NCI-H82 (cell line): ENCODE data around the gene D2HGDH.
"Not testable (repeated sequence)": the region's sequence is repeated elsewhere in the genome, so short reads cannot be mapped to it uniquely, and the experiment has no call there.

Source experiments
- DNase-seq: peaks from one replicate; lab custom pipeline; 2025; lab: John Stamatoyannopoulos, UW

Gene D2HGDH

DNA sequence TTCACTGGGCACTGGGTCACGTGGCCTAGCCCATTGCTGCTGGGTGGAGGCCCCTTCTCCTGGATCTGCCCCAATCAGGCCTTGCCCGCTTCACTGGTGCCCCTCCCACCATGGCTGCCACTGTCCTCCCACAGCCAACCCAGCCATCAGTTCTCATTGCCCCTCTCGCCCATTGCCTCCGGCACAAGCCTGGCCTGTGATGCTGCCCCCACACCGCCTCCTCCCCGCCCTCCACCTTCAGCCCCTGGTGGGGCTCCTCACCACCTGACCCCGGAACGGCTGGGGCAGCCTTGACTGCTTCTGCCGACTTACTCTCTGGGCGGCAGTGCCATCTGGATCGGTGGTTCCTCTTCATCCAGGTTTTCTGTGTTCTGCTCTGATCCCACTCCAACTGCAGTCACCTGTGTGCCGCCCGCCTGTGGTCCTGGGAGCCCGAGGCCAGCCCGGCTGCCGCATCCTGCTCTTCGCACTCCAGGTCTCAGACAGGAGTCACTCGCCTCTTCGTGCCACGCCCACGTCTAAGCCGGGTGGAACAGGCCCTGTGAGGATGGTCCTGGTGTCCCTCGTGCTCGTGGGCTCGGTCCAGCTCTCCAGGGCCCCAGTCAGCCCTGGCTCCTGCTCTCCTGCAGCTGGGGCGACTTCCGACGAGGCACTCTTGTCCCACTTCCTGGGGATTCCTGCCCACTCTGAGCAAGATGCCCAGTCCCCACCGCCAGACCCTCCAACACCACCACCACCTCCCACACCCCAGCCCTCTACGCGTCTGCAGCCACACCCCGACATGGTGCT lies 14.2 kb downstream of the D2HGDH start:
- DNase-seq = no peak

DNA sequence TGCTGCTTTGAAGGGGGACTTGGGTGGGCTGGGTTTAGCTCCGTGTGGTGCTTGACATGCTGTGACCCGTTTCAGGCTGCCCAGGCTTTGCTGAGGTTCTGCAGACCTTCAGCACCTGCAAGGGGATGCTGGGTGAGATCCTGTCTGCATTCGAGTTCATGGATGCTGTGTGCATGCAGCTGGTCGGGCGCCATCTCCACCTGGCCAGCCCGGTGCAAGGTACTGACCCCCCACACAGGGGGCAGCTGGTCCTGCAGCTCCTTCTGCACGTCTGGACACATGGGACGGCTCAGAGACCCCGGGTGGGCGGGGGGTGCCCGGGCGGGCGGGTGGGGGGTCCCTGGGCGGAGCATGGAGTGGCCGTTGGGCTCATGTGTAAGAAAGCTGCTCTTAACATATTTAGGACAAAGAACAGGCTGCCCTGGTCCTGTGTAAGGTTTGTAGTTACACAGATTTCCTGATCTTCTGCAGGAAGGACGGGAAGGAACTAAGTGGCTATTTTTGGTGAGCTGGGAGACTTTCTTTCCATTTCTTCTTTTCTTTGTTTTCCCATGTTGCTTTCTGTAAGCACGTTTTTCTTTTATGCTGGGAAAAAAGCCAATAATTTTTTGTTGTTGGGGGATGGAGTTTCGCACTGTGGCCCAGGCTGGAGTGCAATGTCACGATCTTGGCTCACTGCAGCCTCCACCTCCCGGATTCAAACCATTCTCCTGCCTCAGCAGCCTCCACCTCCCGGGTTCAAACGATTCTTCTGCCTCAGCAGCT lies 15.8 kb downstream of the D2HGDH start:
- DNase-seq = no peak

DNA sequence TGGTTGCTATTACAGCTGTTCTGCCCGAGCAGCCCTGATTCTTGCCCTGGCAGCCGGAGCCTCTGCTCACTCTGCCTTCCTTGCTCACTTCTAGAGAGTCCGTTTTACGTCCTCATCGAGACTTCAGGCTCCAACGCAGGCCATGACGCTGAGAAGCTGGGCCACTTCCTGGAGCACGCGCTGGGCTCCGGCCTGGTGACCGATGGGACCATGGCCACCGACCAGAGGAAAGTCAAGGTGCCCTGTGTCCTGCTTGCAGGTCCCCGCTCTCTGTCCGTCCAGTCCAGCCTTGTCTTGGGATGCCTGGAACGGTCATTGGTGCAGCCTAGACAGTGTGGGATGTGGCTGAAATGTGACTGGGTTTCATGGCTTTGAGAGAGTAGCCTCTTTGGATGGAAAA lies 16.7 kb downstream of the D2HGDH start:
- DNase-seq = no peak

DNA sequence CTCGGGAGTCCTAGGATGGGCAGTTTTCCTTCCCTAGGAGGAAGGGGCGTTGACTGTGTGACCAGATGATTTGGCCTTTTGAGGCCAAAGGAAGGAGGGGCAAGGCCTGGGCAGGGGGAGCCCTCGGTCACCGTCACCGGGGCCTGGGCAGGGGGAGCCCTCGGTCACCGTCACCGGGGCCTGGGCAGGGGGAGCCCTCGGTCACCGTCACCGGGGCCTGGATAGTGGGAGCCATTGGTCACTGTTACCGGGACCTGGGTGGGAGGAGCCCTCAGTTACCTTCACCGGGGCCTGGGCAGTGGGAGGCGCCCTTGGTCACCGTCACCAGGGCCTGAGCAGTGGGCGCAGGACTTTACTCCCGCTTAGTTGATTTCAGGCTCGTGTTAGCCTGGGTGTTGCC lies 17.3 kb downstream of the D2HGDH start:
- no peak for DNase-seq

DNA sequence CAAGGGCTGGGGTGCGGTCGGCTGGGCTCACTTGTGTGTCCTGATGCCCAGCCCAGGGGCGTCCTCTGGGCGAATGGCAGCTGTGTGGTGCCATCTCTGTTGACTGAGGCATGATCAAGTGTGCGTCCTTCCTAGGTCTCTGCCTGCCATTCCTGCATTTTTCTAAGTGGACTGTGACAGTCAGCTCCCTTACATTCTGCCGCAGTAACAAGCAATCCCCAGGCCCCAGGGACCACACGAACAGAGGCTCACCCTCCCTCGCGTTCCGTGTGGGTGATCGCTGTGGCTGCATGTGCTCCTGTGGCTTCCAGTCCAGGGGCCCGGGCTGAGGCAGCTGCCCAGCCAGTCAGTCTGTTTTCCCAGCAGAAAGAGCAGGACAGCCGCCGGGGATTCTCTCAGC lies 17.8 kb downstream of the D2HGDH start:
- no peak for DNase-seq

DNA sequence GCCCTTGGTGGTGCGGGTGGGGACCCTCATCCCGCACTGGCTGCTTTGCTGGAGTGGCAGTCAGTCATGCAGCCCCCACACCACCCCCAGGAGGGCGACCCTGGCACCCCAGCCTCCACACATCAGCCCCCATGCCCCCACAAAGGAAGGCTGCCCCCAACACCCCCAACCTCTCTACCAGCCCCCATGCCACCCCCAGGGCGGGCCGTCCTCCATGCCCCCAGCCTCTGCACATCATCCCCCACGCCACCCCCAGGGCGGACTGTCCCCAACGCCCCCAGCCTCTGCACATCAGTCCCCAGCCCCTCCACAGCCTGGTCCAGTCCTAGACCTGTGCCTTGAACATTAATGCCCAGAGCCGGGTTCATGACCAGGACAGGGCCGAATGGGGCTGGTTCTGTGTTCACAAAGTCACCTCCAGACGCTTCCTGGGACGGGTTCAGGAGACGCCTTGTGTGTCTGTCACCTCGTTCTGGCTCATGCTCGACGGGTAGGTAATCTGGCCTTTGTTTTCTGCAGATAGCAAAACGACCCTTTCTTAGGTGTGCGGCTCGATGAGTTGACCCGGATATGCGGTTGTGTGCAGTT lies 18.4 kb downstream of the D2HGDH start:
- DNase-seq = no peak

DNA sequence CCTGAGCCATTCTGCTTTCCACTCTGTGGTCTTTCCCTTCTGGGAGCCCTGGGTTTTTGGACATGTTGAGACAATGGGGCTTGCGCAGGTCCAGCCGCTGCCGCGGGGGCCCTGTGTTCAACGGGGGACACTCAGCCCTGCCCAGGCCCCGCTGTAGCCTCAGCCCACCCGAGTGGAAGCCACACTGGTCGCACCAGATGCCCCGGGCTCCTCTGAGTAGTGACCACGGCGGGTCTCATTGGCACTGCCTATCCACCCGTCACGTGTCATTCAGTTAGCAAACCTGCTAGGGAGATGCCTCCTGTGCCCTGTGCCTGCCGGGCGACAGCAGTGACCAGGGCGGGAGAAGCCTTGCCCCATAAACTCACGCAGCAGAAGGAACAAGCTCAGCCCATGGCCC lies 19.1 kb downstream of the D2HGDH start:
- no peak for DNase-seq

DNA sequence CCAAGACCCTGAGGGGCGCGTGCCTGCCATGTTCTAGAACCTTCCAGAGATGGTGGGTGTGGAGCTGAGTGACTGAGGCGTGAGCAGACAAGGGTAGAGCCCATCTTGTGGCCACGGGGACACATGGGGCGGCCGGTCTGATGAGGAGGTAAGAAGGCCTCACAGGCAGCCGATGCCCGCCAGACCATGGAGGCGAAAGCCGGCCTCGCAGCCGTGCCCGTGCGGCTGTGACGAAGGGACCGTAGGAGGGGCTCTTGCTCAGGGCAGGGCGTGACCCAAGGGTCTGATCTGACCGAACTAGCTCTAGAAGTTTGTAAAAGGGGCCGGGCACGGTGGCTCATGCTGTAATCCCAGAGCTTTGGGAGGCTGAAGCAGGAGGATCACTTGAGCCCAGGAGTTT lies 19.6 kb downstream of the D2HGDH start:
- no peak for DNase-seq

DNA sequence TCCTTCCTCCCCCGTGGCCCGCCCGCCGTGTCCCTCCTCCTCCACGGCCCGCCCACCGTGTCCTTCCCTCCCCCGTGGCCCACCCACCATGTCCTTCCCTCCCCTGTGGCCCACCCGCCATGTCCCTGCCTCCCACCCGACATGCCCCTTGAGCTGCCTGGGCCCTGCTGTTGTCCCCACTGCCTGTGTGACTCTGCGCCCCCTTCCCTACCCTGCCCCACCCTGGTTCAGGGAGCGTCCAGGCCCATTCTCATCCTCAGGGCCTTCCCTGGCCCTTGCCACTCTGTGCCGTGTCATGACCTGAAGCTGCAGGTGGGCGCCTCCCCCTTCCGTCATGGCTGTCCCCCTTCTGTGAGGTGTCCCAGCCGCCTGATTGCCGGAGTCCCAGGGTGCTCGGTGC lies 20.7 kb downstream of the D2HGDH start:
- DNase-seq = no peak

DNA sequence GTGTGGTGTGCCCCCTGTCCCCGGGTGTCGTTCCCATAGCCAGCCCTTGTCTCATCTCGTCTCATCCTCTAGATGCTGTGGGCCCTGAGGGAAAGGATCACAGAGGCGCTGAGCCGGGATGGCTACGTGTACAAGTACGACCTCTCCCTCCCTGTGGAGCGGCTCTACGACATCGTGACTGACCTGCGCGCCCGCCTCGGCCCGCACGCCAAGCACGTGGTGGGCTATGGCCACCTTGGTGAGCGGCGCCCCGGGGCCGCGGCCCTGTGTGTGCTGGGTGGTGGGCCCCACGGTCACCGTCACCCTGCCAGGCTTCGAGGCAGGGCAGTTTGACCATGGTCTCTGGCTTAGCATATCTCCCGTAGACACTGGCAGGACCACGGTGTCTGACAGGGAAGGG lies 21.3 kb downstream of the D2HGDH start:
- DNase-seq = no peak

DNA sequence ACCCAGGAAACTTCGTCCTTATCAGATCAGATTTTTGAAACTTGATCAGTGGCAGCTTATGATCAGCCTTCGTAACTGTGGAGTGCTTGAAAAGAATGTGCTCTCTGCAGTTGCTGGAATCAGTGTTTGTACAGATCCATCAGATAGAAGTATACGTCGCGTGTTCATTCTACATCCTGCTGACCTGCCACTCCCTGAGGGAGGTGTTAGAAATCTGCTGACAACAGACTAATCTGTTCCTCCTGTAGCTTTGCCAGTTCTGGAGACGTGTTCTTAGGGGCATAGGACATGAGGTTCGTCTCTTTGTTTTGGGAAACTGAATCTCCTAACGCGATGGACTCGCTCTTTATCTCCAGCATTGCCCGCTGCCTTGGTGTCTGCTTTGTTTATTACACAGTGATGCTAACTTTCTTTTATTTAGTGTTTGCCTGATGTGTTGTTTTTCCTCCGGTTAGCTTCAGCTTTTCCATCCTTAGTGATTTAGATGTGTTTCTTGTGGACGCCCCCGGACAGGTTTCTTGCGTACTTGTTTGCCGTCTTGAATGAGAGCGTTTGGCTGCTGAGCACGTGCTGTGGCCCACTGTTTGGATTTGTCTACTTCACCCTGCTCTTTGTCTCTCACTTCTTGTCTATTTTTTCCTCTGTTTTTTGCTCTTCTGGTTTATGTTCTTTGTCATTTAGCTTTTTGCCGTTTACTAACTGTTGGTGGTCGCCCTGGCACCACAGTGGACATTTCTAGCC lies 24.8 kb downstream of the D2HGDH start:
- no peak for DNase-seq

DNA sequence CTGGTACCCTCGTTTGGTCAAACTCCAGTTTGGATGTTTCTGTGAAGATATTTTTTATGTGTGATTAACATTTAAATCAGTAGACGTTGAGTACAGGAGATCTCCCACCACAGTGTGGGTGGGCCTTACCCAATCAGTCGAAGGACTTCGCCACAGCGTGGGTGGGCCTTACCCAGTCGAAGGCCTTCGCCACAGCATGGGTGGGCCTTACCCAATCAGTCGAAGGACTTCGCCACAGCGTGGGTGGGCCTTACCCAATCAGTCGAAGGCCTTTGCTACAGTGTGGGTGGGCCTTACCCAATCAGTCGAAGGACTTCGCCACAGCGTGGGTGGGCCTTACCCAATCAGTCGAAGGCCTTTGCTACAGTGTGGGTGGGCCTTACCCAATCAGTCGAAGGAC lies 25.5 kb downstream of the D2HGDH start:
- DNase-seq = not testable (repeated sequence)

DNA sequence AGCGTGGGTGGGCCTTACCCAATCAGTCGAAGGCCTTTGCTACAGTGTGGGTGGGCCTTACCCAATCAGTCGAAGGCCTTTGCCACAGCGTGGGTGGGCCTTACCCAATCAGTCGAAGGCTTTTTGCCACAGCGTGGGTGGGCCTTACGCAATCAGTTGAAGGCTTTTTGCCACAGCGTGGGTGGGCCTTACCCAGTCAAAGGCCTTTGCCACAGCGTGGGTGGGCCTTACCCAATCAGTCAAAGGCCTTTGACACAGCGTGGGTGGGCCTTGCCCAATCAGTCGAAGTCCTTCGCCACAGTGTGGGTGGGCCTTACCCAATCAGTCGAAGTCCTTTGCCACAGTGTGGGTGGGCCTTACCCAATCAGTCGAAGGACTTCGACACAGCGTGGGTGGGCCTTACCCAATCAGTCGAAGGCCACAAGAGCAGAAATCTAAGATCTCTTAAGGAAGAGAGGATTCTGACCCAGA lies 25.9 kb downstream of the D2HGDH start:
- DNase-seq = no peak

DNA sequence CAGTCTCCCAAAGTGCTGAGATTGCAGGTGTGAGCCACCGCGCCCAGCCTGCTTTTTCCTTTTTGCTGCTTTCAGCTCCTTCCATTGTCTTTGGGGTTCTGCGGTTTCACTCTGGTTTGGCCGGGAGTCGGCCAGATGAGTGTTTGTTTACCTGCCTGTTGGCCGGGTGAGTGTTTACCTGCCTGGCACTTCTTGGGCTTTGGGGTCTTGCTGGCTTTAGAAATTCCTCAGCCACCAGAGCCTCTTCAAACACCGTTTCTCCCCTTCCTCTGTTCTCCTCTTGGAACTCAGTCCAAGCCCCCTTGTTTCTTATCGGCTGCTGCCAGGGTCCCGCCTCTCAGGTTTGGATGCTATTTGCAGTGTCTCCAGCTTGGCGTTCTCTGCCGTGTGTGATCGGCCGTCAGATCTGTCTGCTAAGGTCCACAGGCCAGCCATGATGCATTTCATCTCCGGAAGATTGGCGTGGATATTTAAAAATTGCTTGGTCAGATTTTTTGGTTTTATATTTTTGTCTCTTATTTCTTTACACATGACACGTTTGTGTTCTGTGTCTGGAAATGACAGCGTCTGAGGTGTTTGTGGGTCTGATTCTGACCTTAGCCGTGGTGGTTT lies 28.0 kb downstream of the D2HGDH start:
- DNase-seq = no peak

DNA sequence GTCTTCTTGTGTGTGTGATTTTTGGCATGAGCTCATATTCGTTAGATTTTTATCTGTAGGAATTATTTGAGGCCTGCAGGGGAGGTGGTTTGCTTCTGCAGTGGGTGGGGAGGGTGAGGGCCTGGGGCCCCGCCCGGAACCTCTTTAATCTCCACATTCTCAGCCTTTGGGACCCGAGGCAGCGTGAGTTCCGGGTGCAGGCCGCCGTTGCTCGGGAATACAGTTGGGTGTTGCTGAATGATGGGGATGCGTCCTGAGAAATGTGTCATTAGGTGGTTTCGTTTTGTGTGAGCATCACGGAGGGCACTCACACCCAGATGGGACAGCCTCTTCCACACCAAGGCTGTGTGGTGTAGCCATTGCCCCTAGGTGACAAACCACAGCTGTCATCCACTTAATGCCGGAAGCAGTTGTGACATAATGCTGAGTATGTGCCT lies 28.5 kb downstream of the D2HGDH start:
- no peak for DNase-seq

DNA sequence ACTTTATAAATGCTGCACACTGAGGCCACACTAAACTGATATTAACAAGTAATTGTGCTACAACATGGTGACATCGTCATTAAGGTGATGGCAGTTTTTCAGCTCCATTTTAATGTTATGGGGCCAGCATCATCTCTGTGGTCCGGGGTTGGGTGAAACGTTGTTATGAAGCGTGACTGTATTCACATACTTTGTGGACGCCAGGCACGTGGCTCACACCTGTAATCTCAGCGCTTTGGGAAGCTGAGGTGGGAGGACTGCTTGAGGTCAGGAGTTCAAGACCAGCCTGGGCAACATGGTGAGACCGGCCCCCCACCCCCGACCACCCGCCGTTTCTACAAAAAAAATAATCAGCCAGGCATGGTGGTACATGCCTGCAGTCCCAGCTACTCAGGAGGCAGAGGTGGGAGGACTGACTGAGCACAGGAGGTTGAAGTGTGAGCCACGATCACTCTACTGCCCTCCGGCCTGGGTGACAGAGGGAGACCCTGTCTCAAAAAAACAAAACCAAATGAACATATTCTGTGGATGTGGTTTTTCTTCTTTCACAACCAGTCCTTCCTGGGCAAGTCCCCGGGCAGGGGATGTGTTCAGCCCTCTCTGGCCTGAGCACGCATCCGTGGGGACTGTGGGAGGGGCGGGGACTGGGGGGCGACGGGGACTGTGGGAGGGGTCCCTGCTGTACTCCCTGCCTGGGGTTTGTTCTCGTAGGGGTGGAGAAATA lies 29.3 kb downstream of the D2HGDH start:
- DNase-seq = no peak

DNA sequence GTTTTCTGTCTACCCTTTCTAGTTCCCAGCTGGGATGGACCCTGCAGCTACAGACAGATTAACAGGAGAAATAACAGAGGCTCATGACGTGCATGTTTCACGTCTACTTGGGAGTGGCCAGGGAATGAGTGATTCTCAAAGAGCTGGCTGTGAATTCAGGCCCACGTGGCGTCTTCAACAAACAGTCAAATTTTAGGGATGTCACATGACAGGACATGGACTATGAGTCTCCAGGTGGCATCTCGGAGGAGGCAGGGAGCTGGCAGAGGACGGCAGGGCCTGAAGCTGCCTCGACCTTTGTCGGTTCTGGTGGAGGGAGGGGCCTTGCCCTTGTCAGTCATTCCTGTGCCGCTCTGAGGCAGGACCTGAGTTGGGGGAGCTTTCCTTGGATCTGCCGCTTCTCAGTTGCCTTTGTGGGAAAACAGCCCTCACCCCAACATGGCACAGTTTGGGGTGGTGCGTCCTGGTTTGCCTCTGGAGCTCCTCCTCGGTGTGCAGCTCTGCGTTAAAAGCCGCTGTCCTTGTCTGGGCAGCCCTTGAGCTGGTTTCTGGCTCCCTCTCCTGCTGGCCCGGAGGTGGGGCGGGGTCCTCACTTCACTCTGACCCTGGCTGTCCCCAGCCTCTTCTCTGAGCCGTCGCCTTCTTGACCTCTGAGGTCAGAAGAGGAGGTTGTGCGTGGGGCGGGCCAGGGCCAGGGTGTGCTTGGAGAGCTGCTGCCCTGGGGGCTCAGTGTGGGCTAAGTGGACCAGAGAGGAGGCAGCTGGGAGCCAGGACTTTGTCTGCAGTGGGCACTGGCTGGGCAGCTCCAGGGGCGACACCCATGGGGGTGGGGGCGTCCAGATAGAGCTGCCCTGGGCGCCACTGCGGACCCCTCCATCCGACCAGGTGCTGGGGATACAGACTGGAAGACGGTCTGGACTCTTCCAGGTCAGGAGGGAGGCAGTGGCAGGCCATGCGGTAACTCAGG lies 30.1 kb downstream of the D2HGDH start:
- DNase-seq = no peak

DNA sequence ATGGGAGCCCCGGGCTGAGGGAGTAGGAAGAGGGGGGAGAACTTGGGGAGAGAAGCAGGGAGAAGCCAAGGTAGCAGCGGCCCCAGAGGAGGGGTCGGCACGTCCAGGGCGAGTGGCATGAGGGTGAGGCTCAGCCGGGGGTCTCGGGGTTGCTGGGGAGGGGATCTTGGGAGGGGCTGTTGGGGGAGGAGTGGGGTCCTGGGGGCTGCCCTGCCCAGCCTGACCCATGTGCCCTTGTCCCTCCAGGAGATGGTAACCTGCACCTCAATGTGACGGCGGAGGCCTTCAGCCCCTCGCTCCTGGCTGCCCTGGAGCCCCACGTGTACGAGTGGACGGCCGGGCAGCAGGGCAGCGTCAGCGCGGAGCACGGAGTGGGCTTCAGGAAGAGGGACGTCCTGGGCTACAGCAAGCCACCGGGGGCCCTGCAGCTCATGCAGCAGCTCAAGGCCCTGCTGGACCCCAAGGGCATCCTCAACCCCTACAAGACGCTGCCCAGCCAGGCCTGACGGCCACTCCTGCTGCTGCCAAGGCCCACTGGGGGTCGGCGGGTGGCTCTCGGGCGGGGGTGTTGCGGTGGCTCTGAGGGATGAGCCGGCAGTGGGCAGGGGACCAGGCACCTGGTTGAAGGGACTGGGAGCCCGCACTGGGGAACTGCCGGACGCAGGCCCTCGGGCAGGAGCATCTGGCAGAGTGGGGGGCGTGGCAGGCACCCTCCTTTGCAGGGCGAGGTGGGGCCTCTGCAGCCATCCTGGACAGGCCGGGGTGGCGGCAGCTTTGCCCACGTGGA lies 33.2 kb downstream of the D2HGDH start:
- DNase-seq = no peak

DNA sequence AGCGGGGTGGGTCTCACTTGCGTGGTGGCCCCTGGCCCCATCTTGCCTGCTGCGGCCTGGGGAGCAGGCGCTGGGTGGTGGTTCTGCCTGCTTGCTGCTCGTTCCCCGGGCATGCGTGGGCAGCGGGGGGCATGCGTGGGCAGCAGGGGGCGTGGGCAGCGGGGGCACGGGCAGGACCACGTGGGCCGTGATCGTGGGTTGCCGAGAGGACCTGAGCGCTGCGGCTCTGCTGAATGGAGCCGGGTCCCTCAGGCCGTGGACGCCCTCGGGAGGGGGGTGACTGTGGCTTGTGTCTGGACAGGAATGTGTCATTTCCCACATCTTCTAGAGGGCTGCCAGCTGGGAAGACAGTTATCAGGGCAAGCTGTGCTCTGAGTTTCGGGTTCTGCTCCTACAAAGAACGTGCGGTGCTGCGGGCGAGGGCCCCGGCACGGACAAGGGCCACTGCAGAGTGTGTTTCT lies 33.9 kb downstream of the D2HGDH start:
- no peak for DNase-seq
